Activated B cell treated with CpG ODN at 0.5 μM for 24 hours (primary cell): ENCODE data around the gene HOMEZ. TPM values are rescaled to one million over a fixed set of nuclear protein-coding genes. Genes with fewer than 3 reads are reported as not detected.

ENCODE experiments used
- ATAC-seq: fragments of 200-7000 bp; cut with Tn5 transposase; one replicate; pipeline ENCODE4 v1.10.0; 2021; ENCODE audit warnings: low read depth, mild to moderate bottlenecking, moderate library complexity
- CTCF ChIA-PET: fragments of 350-600 bp; sonication (Branson Sonifier 250); formaldehyde crosslinking; loops from one replicate; lab custom pipeline; 2021; ENCODE audit warnings: antibody characterized with exemption; lab: Charles Lee
- POLR2A ChIA-PET: fragments of 350-600 bp; sonication (Branson Sonifier 250); formaldehyde crosslinking; loops from one replicate; lab custom pipeline; 2021; ENCODE audit warnings: antibody characterized with exemption; lab: Charles Lee
- DNase-seq: peaks from one replicate; pipeline ENCODE4 v3.0.0; 2022
- H3K27ac Mint-ChIP-seq: one replicate; pipeline ENCODE4 v1.8.0; 2020; ENCODE audit warnings: mixed read lengths
- H3K27me3 Mint-ChIP-seq: one replicate; pipeline ENCODE4 v1.8.0; 2021; ENCODE audit warnings: mixed read lengths
- H3K36me3 Mint-ChIP-seq: one replicate; pipeline ENCODE4 v1.8.0; 2021; ENCODE audit warnings: low read depth, mixed read lengths
- H3K4me1 Mint-ChIP-seq: one replicate; pipeline ENCODE4 v1.8.0; 2021; ENCODE audit warnings: mixed read lengths
- H3K4me3 Mint-ChIP-seq: one replicate; pipeline ENCODE4 v1.8.0; 2020; ENCODE audit warnings: mild to moderate bottlenecking, mixed read lengths
- H3K9me3 Mint-ChIP-seq: one replicate; pipeline ENCODE4 v1.8.0; 2020; ENCODE audit warnings: mixed read lengths
- intact Hi-C: fragments of 100-400 bp; cut with micrococcal nuclease; formaldehyde crosslinking; loops from one replicate; pipeline ENCODE4 v1.15.1; 2024
- total RNA-seq: library from RNA; stranded (reverse); gene quantifications from 2 replicates; pipeline ENCODE4 v1.2.3, GENCODE V29; 2022
- TF ChIP-seq, protein P1 (sequence below): fragments of 200-600 bp; IDR thresholded peaks from one replicate; pipeline ENCODE4 v1.8.0; 2022; ENCODE audit warnings: antibody characterized with exemption, mild to moderate bottlenecking

HOMEZ gene
- total RNA-seq, 1 donor from 2014 or later: 11.5 TPM

DNA sequence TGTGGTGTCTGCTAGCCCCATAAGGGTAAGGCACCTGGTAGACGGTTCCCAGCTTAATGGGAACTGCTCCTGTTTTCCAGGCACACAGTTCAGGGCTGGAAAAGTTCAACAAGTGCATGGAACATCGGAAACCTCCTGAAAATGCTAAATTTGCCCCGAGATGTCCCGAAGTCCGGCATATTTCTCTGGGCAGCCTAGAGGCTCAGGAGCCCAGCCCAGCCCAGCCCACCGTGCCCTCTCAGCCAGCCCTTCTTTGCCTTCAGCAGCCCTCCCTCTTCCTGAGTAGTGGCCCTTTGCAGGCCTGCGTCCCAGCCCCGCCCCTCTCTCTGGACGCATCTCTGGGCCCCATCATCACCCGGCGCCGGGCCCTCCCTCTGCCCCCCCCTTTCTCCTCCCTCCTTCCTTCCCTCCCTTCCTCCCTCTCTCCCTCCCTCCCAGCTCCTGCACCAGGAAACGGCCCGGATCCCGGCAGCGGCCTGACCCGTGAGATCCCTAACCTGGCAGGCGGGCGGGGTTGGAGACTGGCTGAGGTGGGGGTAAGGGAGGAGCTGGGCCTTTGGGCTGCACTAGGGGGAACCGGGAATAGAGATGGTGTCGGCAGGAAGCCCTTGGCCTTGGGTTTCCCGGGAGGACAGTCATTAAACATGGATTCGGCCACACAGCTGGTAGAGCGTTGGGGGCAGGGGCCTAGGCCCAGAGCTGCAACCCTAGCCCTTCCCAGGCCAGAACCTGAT lies 20.6 kb upstream of the HOMEZ start, which contains the start of gene BCL2L2:
Gene BCL2L2 (plus strand): TSS at position 422 of the 734 bp plus-strand sequence. CDS start 935 bp downstream, outside the sequence.
- intact Hi-C loops: loop anchor here (1.0 to 10.0 kb wide), 2 partner anchors 15 to 922 kb away; partner anchors contain the start of gene PABPN1
- DNase-seq: peak; percentile 41
- Mint-ChIP-seq H3K4me1 (peaks cover 37% of the 10 kb centered on the region), H3K4me3 (peak within 1 kb of the TSS; percentile 82), H3K27me3 (no peaks in the 10 kb centered on the region), H3K36me3 (peaks cover 9% of the 10 kb centered on the region), H3K27ac (peak within 1 kb of the TSS; percentile 79), H3K9me3 (no peaks in the 10 kb centered on the region)
- ChIA-PET POLR2A (interaction anchor here (0.6 to 14.2 kb wide), 5 partner anchors 10 to 708 kb away, joined by 3 to 339 read pairs (median 7); partner anchors contain the start of genes ACIN1, C14orf119 and PABPN1), CTCF (interaction anchor here (1.6 kb wide), 1 partner anchor 15 kb away, joined by 6 read pairs; the partner anchor contains the start of gene PABPN1)
- TF ChIP-seq, protein P1, sequence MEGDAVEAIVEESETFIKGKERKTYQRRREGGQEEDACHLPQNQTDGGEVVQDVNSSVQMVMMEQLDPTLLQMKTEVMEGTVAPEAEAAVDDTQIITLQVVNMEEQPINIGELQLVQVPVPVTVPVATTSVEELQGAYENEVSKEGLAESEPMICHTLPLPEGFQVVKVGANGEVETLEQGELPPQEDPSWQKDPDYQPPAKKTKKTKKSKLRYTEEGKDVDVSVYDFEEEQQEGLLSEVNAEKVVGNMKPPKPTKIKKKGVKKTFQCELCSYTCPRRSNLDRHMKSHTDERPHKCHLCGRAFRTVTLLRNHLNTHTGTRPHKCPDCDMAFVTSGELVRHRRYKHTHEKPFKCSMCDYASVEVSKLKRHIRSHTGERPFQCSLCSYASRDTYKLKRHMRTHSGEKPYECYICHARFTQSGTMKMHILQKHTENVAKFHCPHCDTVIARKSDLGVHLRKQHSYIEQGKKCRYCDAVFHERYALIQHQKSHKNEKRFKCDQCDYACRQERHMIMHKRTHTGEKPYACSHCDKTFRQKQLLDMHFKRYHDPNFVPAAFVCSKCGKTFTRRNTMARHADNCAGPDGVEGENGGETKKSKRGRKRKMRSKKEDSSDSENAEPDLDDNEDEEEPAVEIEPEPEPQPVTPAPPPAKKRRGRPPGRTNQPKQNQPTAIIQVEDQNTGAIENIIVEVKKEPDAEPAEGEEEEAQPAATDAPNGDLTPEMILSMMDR: no peak
- ATAC-seq: no peak

DNA sequence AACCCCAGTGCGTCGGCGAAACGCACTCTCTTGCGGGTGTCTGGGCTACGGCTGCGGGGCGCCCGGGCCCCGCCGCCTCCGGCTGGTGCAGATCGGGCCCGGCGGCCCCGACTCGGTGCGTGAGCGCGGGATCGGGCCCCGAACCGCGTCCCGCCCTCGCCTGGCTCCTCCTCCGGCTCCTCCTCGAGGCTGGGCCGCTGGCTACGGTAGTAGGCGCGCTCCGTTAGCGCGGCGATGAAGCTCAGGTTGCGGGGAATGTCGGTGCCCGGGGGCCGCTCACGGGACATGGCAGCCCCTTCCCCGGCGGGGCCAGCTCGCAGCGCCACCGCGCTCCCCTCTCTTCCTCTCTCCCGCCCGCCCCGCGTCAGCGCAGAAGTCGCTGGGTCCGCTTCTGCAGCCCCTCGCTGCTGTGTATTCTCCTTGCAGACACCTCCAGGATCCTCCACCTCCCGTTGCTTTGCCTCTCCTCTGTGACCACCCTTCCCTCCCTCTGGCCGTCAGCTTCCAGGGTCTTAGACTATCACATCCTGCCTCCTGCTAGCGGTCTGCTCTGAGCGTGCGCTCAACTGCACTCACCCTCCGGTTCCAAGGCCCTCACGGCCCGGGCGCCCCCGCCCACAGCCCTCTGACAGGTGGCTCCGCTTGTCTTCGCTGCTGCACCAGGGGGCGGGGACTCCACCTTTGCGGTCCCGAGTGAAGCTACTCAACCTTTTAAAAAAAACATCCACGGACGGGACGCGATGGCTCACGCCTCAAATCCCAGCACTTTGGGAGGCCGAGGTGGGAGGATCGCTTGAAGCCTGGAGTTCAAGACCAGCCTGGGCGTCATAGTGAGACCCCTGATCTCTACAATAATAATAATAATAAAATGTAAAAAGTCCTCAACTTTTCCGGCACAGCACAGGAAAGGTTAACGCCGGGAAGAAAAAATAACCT lies 16.6 kb upstream of the HOMEZ start, which contains the start of gene PPP1R3E:
Gene PPP1R3E (minus strand): TSS at position 570 of the 936 bp plus-strand sequence. CDS start 283 bp downstream, at position 287.
- CTCF ChIA-PET: interaction anchor here (0.6 to 3.6 kb wide), 6 partner anchors 16 to 330 kb away, joined by 3 to 38 read pairs (median 3); partner anchors contain the start of genes HOMEZ and PABPN1
- H3K36me3 Mint-ChIP-seq: peaks cover 14% of the 10 kb centered on the region
- no peaks in the 10 kb centered on the region for H3K27me3 Mint-ChIP-seq
- ATAC-seq (peak; percentile 27), DNase-seq (peak; percentile 74)
- peak within 1 kb of the TSS; percentile 99 for H3K4me3 Mint-ChIP-seq
- H3K4me1 Mint-ChIP-seq: peaks cover 45% of the 10 kb centered on the region
- H3K27ac Mint-ChIP-seq: peak within 1 kb of the TSS; percentile 97
- POLR2A ChIA-PET: interaction anchor here (0.5 to 14.2 kb wide), 13 partner anchors 8 to 1128 kb away, joined by 3 to 339 read pairs (median 5); partner anchors contain the start of genes ACIN1, C14orf119, CBLN3 and HOMEZ
- intact Hi-C loops: loop anchor here (1.0 to 10.0 kb wide), 9 partner anchors 50 to 1995 kb away; partner anchors contain the start of genes CHMP4A, OXA1L and SLC22A17
- no peaks in the 10 kb centered on the region for H3K9me3 Mint-ChIP-seq
- TF ChIP-seq, protein P1: no peak

GRCh38 chr14:23301969-23302289 lies 16.0 kb upstream of the HOMEZ start:
- peak; percentile 8 for ATAC-seq
- no peak for DNase-seq
- POLR2A ChIA-PET: interaction anchor here (0.6 to 14.2 kb wide), 14 partner anchors 9 to 1128 kb away, joined by 3 to 339 read pairs (median 6); partner anchors contain the start of genes ACIN1, C14orf119, CBLN3 and HOMEZ
- TF ChIP-seq, protein P1: no peak
- peak overlapping the region; percentile 99 for H3K4me3 Mint-ChIP-seq
- intact Hi-C loops: loop anchor here (1.0 to 10.0 kb wide), 17 partner anchors 9 to 1995 kb away; partner anchors contain the start of genes ACIN1, C14orf119, CHMP4A and HOMEZ
- peaks cover 39% of the 10 kb centered on the region for H3K4me1 Mint-ChIP-seq
- CTCF ChIA-PET: interaction anchor here (0.5 to 3.6 kb wide), 6 partner anchors 16 to 233 kb away, joined by 3 to 38 read pairs (median 3); partner anchors contain the start of genes ACIN1, C14orf119, HOMEZ and PABPN1
- no peaks in the 10 kb centered on the region for H3K9me3 Mint-ChIP-seq
- H3K27me3 Mint-ChIP-seq: no peaks in the 10 kb centered on the region
- peak overlapping the region; percentile 86 for H3K27ac Mint-ChIP-seq
- H3K36me3 Mint-ChIP-seq: peaks cover 19% of the 10 kb centered on the region

DNA sequence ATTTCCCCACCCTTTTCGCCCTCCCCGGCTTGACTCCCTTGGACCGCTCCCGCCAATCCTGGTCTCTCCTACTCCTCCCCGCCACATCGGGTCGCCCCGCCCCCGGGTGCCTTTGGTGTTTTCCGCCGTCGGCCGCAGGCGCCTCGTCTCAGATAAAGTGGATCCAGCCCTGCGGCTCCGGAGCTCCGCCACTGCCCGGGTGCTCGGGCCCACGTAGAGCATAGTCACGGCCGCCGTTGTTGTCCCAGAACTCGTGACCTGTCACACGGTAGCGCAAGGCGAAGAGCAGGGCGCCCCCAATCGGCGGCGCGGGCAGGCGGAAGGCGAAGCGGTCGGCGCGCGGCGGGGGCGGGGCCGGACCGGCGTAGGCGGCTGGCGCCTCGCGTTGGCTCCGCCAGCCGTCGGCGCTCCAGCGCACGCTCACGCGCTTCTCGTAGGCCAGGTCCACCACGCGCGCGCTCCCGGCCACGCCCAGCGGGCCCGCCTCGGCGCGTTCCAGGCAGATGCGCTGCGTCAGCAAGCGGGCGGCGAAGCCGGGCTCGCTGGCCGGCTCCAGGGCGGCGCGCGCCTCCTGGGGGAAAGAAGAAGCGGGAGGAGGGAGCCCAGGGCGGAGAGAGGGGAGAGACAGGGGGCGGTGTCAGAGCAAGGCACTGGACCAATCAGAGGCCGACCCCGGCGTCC lies 15.5 kb upstream of the HOMEZ start:
- TF ChIP-seq, protein P1: no peak
- no peaks in the 10 kb centered on the region for H3K9me3 Mint-ChIP-seq
- ChIA-PET CTCF (interaction anchor here (0.5 to 3.6 kb wide), 7 partner anchors 9 to 207 kb away, joined by 3 to 38 read pairs (median 3); partner anchors contain the start of genes ACIN1, C14orf119, HOMEZ and PABPN1), POLR2A (interaction anchor here (0.6 to 14.2 kb wide), 19 partner anchors 11 to 1129 kb away, joined by 3 to 339 read pairs (median 5); partner anchors contain the start of genes ACIN1, C14orf119, CBLN3 and HAUS4)
- peaks cover 37% of the 10 kb centered on the region for H3K4me1 Mint-ChIP-seq
- intact Hi-C loops: loop anchor here (1.0 to 10.0 kb wide), 16 partner anchors 8 to 1994 kb away; partner anchors contain the start of genes ACIN1, C14orf119, CHMP4A and HOMEZ
- no peaks in the 10 kb centered on the region for H3K27me3 Mint-ChIP-seq
- DNase-seq (peak; percentile 99), ATAC-seq (peak; percentile 78)
- H3K36me3 Mint-ChIP-seq: peaks cover 23% of the 10 kb centered on the region
- peak overlapping the region; percentile 99 for H3K4me3 Mint-ChIP-seq
- peak overlapping the region; percentile 90 for H3K27ac Mint-ChIP-seq
